Esophagus muscularis mucosa (tissue), 4 donors: ENCODE data around the gene PCDHGA1. TPM values are rescaled to one million over a fixed set of nuclear protein-coding genes. Genes with fewer than 3 reads are reported as not detected.

Experiments
- DNase-seq: peaks from one replicate; pipeline ENCODE4 v3.0.0-alpha.2; 2017; ENCODE audit errors: extremely low spot score
- H3K27ac ChIP-seq, 4 donors: fragments of 200-600 bp; sonication (generic); replicated peaks in 1 of 4; 1 replicate in 3 of 4; 2 replicates in 1 of 4; pipeline ENCODE4 v1.5.1; 2016 to 2019; ENCODE audit warnings: mild to moderate bottlenecking in 1 of 4
- H3K27me3 ChIP-seq, 4 donors: fragments of 200-600 bp; sonication (generic); one replicate each; pipeline versions ENCODE4 v1.5.1 to v1.6.0; 2016 to 2019
- H3K36me3 ChIP-seq, 4 donors: fragments of 200-600 bp; sonication (generic); one replicate each; pipeline ENCODE4 v1.5.1; 2016 to 2019
- H3K4me1 ChIP-seq, 4 donors: fragments of 200-600 bp; sonication (generic); one replicate each; pipeline ENCODE4 v1.5.1; 2016 to 2019
- H3K4me3 ChIP-seq, 4 donors: fragments of 200-600 bp; sonication (generic); 1 replicate in 2 of 4; 2 replicates in 2 of 4; pipeline ENCODE4 v1.5.1; 2016 to 2019; ENCODE audit warnings: mild to moderate bottlenecking in 4 of 4, moderate library complexity in 1 of 4
- H3K9me3 ChIP-seq, 4 donors: fragments of 200-600 bp; sonication (generic); 1 replicate in 3 of 4; 2 replicates in 1 of 4; pipeline ENCODE4 v1.5.1; 2016 to 2019
- CTCF ChIP-seq, 3 experiments: fragments of 200-600 bp in 2 of 3; fragments of 450-650 bp in 1 of 3; sonication (generic) in 2 of 3; IDR thresholded peaks; one replicate each; pipeline ENCODE4 v1.5.1; 2017 to 2019; ENCODE audit warnings: antibody characterized with exemption in 3 of 3, mild to moderate bottlenecking in 2 of 3, moderate library complexity in 1 of 3
- EP300 ChIP-seq: sonication (generic); formaldehyde crosslinking; IDR thresholded peaks from one replicate; pipeline ENCODE4 v1.6.1; 2017; ENCODE audit warnings: antibody characterized with exemption
- POLR2A ChIP-seq: fragments of 450-650 bp; IDR thresholded peaks from one replicate; pipeline ENCODE4 v1.6.1; 2017; ENCODE audit warnings: antibody characterized with exemption, moderate library complexity, mild to moderate bottlenecking, low read depth
- POLR2AphosphoS5 ChIP-seq, 2 donors: sonication (generic); formaldehyde crosslinking; IDR thresholded peaks; one replicate each; pipeline ENCODE4 v1.6.1; 2017; ENCODE audit warnings: antibody characterized with exemption in 2 of 2
- WGBS: methylation state at CpG from one replicate; pipeline ENCODE4 v1.1.5; 2018; 5-methylcytosine and 5-hydroxymethylcytosine counted together
- intact Hi-C: fragments of 100-400 bp; cut with DNase I; formaldehyde crosslinking; loops from one replicate; pipeline ENCODE4 v1.15.1; 2023
- total RNA-seq, 4 donors: library from RNA; depleted of rRNA; stranded (reverse); fragments of >200 nt; gene quantifications; one replicate each; pipeline versions ENCODE4 v1.1.0 to v1.2.1, GENCODE V29; 2016

The PCDHGA1 gene
- total RNA-seq, 4 donors from 2014 or later = 0.45 to 1.2 (median 0.76) TPM

GRCh38 chr5:141533897-141534296 is 203.6 kb downstream of the PCDHGA1 start:
- Histone ChIP-seq H3K4me3 (no peak overlapping the region), H3K27ac (no peak overlapping the region), H3K4me1 (peaks cover 11 to 17% (median 15%) of the 10 kb centered on the region in 4 donors), H3K36me3 (peaks cover 0 to 37% (median 7%) of the 10 kb centered on the region in 4 donors), H3K27me3 (no peaks in the 10 kb centered on the region), H3K9me3 (no peaks in the 10 kb centered on the region)
- WGBS = 100% methylated on average over 1 of the region's 1 CpG
- no peak for DNase-seq
- intact Hi-C loops = no loop called here
- TF ChIP-seq CTCF (IDR thresholded peaks at IDR 0.05) (no peak), EP300 (no peak), POLR2A (no peak), POLR2AphosphoS5 (IDR thresholded peaks at IDR 0.05) (no peak)

GRCh38 chr5:141534492-141535213 is 204.3 kb downstream of the PCDHGA1 start:
- TF ChIP-seq POLR2A (no peak), CTCF (IDR thresholded peaks at IDR 0.05) (no peak), EP300 (no peak), POLR2AphosphoS5 (IDR thresholded peaks at IDR 0.05) (no peak)
- intact Hi-C loops = no loop called here
- Histone ChIP-seq H3K9me3 (no peaks in the 10 kb centered on the region), H3K4me1 (peaks cover 3 to 10% (median 8%) of the 10 kb centered on the region in 4 donors), H3K27ac (no peak overlapping the region), H3K4me3 (no peak overlapping the region), H3K36me3 (peaks cover 0 to 37% (median 6%) of the 10 kb centered on the region in 4 donors), H3K27me3 (no peaks in the 10 kb centered on the region)
- no peak for DNase-seq
- WGBS = 97% methylated on average over 4 of the region's 4 CpGs

- H3K4me3 ChIP-seq = no peak overlapping the region
- H3K27ac ChIP-seq = no peak overlapping the region
- no peaks in the 10 kb centered on the region for H3K27me3 ChIP-seq
- peaks cover 6 to 49% (median 20%) of the 10 kb centered on the region in 4 donors for H3K36me3 ChIP-seq
- no peaks in the 10 kb centered on the region for H3K4me1 ChIP-seq
- no peak for DNase-seq
- 90% methylated on average over 2 of the region's 2 CpGs for WGBS
- H3K9me3 ChIP-seq = peaks cover 0 to 22% (median 19%) of the 10 kb centered on the region in 4 donors
- intact Hi-C loops = no loop called here
- no peak for TF ChIP-seq POLR2AphosphoS5 (IDR thresholded peaks at IDR 0.05)
- TF ChIP-seq CTCF (IDR thresholded peaks at IDR 0.05) = no peak
- no peak for TF ChIP-seq EP300
- TF ChIP-seq POLR2A = no peak
Observed at GRCh38 chr5:141543053-141543452, 212.7 kb downstream of the PCDHGA1 start.

- Histone ChIP-seq H3K9me3 (peaks cover 0 to 31% (median 29%) of the 10 kb centered on the region in 4 donors), H3K4me1 (no peaks in the 10 kb centered on the region), H3K27ac (no peak overlapping the region), H3K36me3 (peaks cover 17 to 37% (median 28%) of the 10 kb centered on the region in 4 donors), H3K4me3 (no peak overlapping the region), H3K27me3 (no peaks in the 10 kb centered on the region)
- intact Hi-C loops = no loop called here
- 100% methylated on average over 1 of the region's 1 CpG for WGBS
- no peak for TF ChIP-seq POLR2AphosphoS5 (IDR thresholded peaks at IDR 0.05)
- TF ChIP-seq EP300 = no peak
- TF ChIP-seq CTCF (IDR thresholded peaks at IDR 0.05) = no peak
- TF ChIP-seq POLR2A = no peak
- no peak for DNase-seq
Observed at GRCh38 chr5:141547488-141547887, 217.2 kb downstream of the PCDHGA1 start.
